Cardiac septum (tissue), 1 donor: ENCODE results near the gene CCDC172. TPM values are rescaled to one million over a fixed set of nuclear protein-coding genes. Genes with fewer than 3 reads are reported as not detected.

Source experiments
- DNase-seq: peaks from one replicate; pipeline ENCODE4 v3.0.0-alpha.2; 2020; ENCODE audit warnings: low spot score
- intact Hi-C: fragments of 100-400 bp; cut with DNase I; formaldehyde crosslinking; loops from one replicate; pipeline ENCODE4 v1.14.0; 2022
- long read RNA-seq: library from polyadenylated mRNA; unstranded; transcript quantifications from one replicate; pipeline ENCODE4 v2.0.0, GENCODE V29; 2021
- total RNA-seq: library from RNA; stranded (reverse); fragmentation: NEBNext Ultra II Directional; extraction: Animal tissue kit (Norgen Biotek cat#: 25700); gene quantifications from one replicate; pipeline ENCODE4 v1.2.1, GENCODE V29; 2021
- donor health status: DM: no; HTN: no; CAD: no.

CCDC172 gene
- not detected for total RNA-seq
- long read RNA-seq: 0 reads

- DNase-seq: no peak
- intact Hi-C loops: no loop called here
Measured at GRCh38 chr10:116324227-116324950, at the start of gene CCDC172. Gene CCDC172 (plus strand): TSS chr10:116324448. CDS start chr10:116325012, 564 bp downstream.

GRCh38 chr10:116276981-116277380, 47.3 kb upstream of the CCDC172 start:
- DNase-seq: no peak
- intact Hi-C loops: no loop called here

- no peak for DNase-seq
- intact Hi-C loops: no loop called here
Measured at GRCh38 chr10:116278846-116279245, 45.4 kb upstream of the CCDC172 start.

- DNase-seq: no peak
- intact Hi-C loops: loop anchor here (10.0 kb wide), 1 partner anchor 567 kb away; no protein-coding TSS in a partner anchor
Measured at GRCh38 chr10:116281775-116282174, 42.5 kb upstream of the CCDC172 start.

- intact Hi-C loops: loop anchor here (10.0 kb wide), 1 partner anchor 572 kb away; no protein-coding TSS in a partner anchor
Measured at GRCh38 chr10:116286626-116287200, 37.5 kb upstream of the CCDC172 start.

GRCh38 chr10:116287906-116288501, 36.2 kb upstream of the CCDC172 start:
- intact Hi-C loops: loop anchor here (10.0 kb wide), 1 partner anchor 573 kb away; no protein-coding TSS in a partner anchor
- DNase-seq: no peak

More at GRCh38 chr10:116286626-116287200, 37.5 kb upstream of the CCDC172 start:
- no peak for DNase-seq

GRCh38 chr10:116289652-116290051, 34.6 kb upstream of the CCDC172 start:
- no peak for DNase-seq
- intact Hi-C loops: loop anchor here (10.0 kb wide), 1 partner anchor 575 kb away; no protein-coding TSS in a partner anchor

GRCh38 chr10:116292493-116292892, 31.8 kb upstream of the CCDC172 start:
- no peak for DNase-seq
- intact Hi-C loops: no loop called here

- DNase-seq: no peak
- intact Hi-C loops: no loop called here
Measured at GRCh38 chr10:116296291-116296721, 27.9 kb upstream of the CCDC172 start.

GRCh38 chr10:116298586-116298985, 25.7 kb upstream of the CCDC172 start:
- intact Hi-C loops: no loop called here
- DNase-seq: no peak

GRCh38 chr10:116300542-116300941, 23.7 kb upstream of the CCDC172 start:
- intact Hi-C loops: no loop called here
- no peak for DNase-seq

GRCh38 chr10:116304923-116305322, 19.3 kb upstream of the CCDC172 start:
- intact Hi-C loops: no loop called here

GRCh38 chr10:116306847-116307246, 17.4 kb upstream of the CCDC172 start:
- intact Hi-C loops: no loop called here
- DNase-seq: no peak

More at GRCh38 chr10:116304923-116305322, 19.3 kb upstream of the CCDC172 start:
- DNase-seq: no peak

- intact Hi-C loops: no loop called here
- no peak for DNase-seq
Measured at GRCh38 chr10:116307455-116307854, 16.8 kb upstream of the CCDC172 start.

- DNase-seq: no peak
- intact Hi-C loops: no loop called here
Measured at GRCh38 chr10:116311016-116311415, 13.2 kb upstream of the CCDC172 start.

GRCh38 chr10:116311706-116312490, 12.3 kb upstream of the CCDC172 start:
- no peak for DNase-seq
- intact Hi-C loops: no loop called here

GRCh38 chr10:116312548-116312947, 11.7 kb upstream of the CCDC172 start:
- no peak for DNase-seq
- intact Hi-C loops: no loop called here

- intact Hi-C loops: no loop called here
- no peak for DNase-seq
Measured at GRCh38 chr10:116316503-116316902, 7.7 kb upstream of the CCDC172 start.

- intact Hi-C loops: no loop called here
- DNase-seq: no peak
Measured at GRCh38 chr10:116324951-116325635, 845 bp downstream of the CCDC172 start.
